Bronchial epithelial cell (primary cell): ENCODE results near the gene LY6G5B. TPM values are rescaled to one million over a fixed set of nuclear protein-coding genes. Genes with fewer than 3 reads are reported as not detected.

ENCODE experiments used
- DNase-seq: peaks from one replicate; pipeline ENCODE4 v3.0.0-alpha.2; 2010; ENCODE audit warnings: low read depth
- FAIRE-seq: peaks from 2 replicates; lab custom pipeline; 2011; peaks lifted over from hg19 to GRCh38; lab: Jason Lieb, UNC
- H3K27me3 ChIP-seq: 2 replicates; pipeline ENCODE4 v1.5.1; 2011; ENCODE audit warnings: low read length; ENCODE audit not compliant: control insufficient read depth, insufficient read depth
- H3K36me3 ChIP-seq: 2 replicates; pipeline ENCODE4 v1.5.1; 2011; ENCODE audit warnings: low read length; ENCODE audit not compliant: control insufficient read depth, insufficient read depth
- H3K4me3 ChIP-seq: 2 replicates; pipeline ENCODE4 v1.5.1; 2011; ENCODE audit warnings: mild to moderate bottlenecking, low read depth, low read length, control low read depth
- total RNA-seq: library from RNA; depleted of rRNA; stranded (reverse); fragments of >200 nt; gene quantifications from 2 replicates; pipeline ENCODE4 v1.2.1, GENCODE V29; 2014
- TF ChIP-seq, protein P1 (sequence below): IDR thresholded peaks from 2 replicates; pipeline ENCODE4 v1.5.1; 2011; ENCODE audit warnings: mild to moderate bottlenecking, moderate library complexity, low read length, control low read depth, inconsistent platforms; ENCODE audit not compliant: insufficient read depth, severe bottlenecking

The LY6G5B gene
- total RNA-seq, 1 donor from 2014 or later: 1.1 TPM

DNA sequence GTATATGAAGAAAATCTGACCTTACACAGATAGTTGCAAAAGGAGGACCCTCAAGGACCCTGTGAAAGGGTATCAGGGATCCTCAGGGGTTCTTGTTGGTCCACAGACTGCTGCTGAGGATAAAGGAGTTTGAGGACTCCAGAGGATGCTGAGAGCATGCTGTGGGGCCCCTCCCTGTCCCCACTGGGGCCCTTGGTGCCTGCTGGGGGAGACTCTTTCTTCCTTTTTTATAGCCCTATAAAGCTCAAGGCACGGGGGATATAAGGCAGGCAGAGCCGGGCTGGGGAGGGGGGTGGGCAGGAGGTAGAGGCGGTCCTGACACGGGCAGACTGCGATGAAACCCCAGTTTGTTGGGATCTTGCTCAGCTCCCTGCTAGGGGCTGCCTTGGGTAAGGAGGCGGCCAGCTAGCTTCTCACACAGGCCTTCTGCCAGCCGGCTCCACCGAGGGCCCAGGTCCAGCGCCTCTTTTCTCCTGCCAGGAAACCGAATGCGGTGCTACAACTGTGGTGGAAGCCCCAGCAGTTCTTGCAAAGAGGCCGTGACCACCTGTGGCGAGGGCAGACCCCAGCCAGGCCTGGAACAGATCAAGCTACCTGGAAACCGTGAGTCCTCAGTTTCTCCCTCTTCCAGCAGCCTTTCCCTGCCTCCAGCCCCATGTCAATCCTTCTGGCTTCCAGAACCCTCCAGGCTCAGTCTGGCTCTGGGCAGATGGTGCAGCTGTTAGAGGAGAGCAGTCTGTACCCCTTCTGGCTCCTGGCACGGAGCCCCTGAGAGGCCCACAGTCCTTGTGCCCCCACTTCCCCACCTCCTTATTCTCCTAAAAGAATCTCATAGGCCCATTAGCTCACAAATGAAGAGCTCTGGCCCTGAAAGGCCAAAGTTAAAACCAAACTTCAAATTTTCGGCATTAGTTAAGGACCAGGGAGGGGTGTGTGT is 45.5 kb downstream of the LY6G5B start, which contains the start of gene LY6G6D:
Gene LY6G6D (plus strand): TSS at position 327 of the 937 bp plus-strand sequence. CDS start 8 bp downstream, at position 335.
- FAIRE-seq (no peak), DNase-seq (no peak)
- TF ChIP-seq, protein P1, sequence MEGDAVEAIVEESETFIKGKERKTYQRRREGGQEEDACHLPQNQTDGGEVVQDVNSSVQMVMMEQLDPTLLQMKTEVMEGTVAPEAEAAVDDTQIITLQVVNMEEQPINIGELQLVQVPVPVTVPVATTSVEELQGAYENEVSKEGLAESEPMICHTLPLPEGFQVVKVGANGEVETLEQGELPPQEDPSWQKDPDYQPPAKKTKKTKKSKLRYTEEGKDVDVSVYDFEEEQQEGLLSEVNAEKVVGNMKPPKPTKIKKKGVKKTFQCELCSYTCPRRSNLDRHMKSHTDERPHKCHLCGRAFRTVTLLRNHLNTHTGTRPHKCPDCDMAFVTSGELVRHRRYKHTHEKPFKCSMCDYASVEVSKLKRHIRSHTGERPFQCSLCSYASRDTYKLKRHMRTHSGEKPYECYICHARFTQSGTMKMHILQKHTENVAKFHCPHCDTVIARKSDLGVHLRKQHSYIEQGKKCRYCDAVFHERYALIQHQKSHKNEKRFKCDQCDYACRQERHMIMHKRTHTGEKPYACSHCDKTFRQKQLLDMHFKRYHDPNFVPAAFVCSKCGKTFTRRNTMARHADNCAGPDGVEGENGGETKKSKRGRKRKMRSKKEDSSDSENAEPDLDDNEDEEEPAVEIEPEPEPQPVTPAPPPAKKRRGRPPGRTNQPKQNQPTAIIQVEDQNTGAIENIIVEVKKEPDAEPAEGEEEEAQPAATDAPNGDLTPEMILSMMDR: no peak
- Histone ChIP-seq H3K27me3 (no peaks in the 10 kb centered on the region), H3K36me3 (no peaks in the 10 kb centered on the region), H3K4me3 (no peak within 1 kb of the TSS)

DNA sequence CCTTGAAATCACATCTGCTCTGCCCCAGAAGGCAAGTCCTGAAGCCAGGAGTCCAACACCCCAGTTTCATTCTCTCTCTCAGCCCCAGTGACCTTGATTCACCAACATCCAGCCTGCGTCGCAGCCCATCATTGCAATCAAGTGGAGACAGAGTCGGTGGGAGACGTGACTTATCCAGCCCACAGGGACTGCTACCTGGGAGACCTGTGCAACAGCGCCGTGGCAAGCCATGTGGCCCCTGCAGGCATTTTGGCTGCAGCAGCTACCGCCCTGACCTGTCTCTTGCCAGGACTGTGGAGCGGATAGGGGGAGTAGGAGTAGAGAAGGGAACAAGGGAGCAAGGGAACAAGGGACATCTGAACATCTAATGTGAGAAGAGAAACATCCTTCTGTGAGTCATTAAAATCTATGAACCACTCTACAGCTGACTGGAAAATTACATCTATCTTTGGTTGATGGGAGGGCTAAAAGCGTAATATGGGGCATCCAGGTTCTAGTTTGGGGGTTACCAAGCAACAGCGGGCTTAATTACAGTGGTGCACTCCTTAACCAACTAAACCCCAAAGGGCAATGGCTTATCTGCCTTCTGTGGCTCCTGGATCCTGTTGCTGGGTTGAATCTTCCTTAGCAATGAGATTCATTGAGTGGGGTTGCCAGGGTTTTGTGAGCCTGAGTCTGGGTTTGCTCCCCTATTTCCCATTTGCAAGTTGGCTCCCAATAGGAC is 47.9 kb downstream of the LY6G5B start:
- TF ChIP-seq, protein P1: peak; percentile 30
- Histone ChIP-seq H3K36me3 (no peaks in the 10 kb centered on the region), H3K27me3 (no peaks in the 10 kb centered on the region), H3K4me3 (no peak overlapping the region)
- DNase-seq (no peak), FAIRE-seq (no peak)

DNA sequence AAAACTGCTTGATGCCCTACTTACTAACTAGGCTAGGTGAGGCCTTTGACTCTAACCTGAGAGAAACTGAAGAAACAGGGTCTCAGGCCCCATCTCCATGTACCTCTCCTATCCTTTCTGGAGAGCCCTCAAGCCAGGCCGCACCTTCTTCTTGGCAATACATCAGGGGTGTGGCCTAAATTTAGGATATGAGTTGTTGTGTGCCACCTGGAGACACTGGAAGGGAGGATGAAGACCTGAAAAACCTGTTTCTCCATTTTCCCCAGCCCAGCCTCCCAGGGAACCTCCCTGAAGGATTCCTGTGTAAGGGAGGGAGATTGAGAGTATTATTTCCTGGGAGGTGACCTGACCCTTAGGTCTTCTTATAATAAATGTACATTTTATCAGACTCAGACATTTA is 48.5 kb downstream of the LY6G5B start:
- TF ChIP-seq, protein P1: no peak
- no peaks in the 10 kb centered on the region for H3K27me3 ChIP-seq
- H3K4me3 ChIP-seq: no peak overlapping the region
- DNase-seq: peak; percentile 93
- H3K36me3 ChIP-seq: no peaks in the 10 kb centered on the region
- FAIRE-seq: no peak

DNA sequence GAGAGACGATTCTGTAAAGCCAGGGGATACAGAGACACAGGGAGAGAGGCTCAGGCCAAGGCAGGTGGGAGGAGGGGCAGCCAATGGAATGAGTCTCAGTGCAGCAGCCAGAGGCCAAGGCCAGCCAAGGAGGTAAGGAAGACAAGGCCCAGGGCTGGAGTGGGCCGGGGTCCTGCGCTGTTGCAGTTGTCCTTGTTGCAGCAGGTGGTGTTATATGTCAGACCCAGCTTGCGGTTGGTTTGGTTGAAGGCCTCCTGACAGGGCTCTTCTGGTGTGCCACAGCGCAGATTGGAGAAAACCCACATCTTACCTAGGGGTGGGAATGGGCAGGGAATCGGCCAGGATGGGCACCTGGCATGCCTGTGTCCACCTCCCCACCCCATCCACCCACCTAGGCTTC is 49.2 kb downstream of the LY6G5B start:
- no peaks in the 10 kb centered on the region for H3K36me3 ChIP-seq
- no peak overlapping the region for H3K4me3 ChIP-seq
- DNase-seq (no peak), FAIRE-seq (no peak)
- TF ChIP-seq, protein P1: no peak
- H3K27me3 ChIP-seq: no peaks in the 10 kb centered on the region

DNA sequence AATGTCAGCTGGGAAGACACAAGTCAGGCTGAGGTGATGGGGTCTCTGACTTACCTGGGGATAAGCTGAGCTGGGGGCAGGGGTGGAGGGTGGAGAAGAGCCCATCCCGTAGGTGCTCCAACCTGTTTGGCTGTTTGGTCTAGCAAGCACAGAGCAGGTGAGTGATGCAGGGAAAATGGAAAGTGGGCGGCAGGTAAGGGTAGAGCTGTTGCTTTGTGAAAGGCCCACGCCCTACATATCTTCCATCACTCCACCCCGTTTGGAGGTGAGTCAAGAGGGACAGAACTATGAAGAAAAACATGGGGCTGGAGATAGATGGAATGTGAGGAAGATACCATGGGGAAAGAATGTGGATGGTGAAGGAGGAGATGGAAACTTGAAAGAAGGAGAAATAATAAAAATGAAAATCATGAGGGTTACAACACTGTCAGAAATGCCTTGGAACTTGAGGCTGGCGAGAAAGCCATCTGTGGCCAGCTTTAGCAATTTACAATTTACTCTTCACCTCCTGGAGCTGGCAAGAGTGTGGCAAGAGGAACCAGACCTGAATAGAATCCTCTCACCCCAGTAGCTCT is 50.5 kb downstream of the LY6G5B start:
- Histone ChIP-seq H3K27me3 (no peaks in the 10 kb centered on the region), H3K4me3 (no peak overlapping the region), H3K36me3 (no peaks in the 10 kb centered on the region)
- DNase-seq (no peak), FAIRE-seq (no peak)
- TF ChIP-seq, protein P1: no peak
